Retinal pigment epithelial cell (primary cell): ENCODE data around the gene HSPA1A.
A peak's percentile ranks its signal among the peaks of the same experiment; 100 is the strongest.
"Not testable (repeated sequence)": the region's sequence is repeated elsewhere in the genome, so short reads cannot be mapped to it uniquely, and the experiment has no call there.

ENCODE experiments used
- DNase-seq: peaks from one replicate; pipeline ENCODE4 v3.0.0-alpha.2; 2010; ENCODE audit warnings: low read depth
- H3K4me3 ChIP-seq: 2 replicates; pipeline ENCODE4 v1.5.1; 2011; ENCODE audit warnings: mild to moderate bottlenecking, low read length, control low read depth, moderate library complexity
- CTCF ChIP-seq: conservative IDR thresholded peaks from 2 replicates; pipeline ENCODE4 v1.5.1; 2011; ENCODE audit warnings: low read depth, low read length, control low read depth, inconsistent platforms

Gene HSPA1A

GRCh38 chr6:31806470-31807272 is 8.7 kb upstream of the HSPA1A start, which contains the start of gene LSM2:
Gene LSM2, minus strand, starts transcription at chr6:31806966. Its CDS starts 209 bp downstream, at chr6:31806757.
- peak; percentile 84 for DNase-seq
- peak; percentile 25 for TF ChIP-seq CTCF
- H3K4me3 ChIP-seq = peak within 1 kb of the TSS; percentile 68

GRCh38 chr6:31808599-31808998 is 6.7 kb upstream of the HSPA1A start:
- DNase-seq, H3K4me3 ChIP-seq: not testable (repeated sequence)

- no peak for TF ChIP-seq CTCF
- no peak for DNase-seq
- H3K4me3 ChIP-seq = no peak overlapping the region
These were observed 3.7 kb upstream of the HSPA1A start for GRCh38 chr6:31811645-31812044.

GRCh38 chr6:31813465-31813849 is 1.9 kb upstream of the HSPA1A start:
- H3K4me3 ChIP-seq = peak overlapping the region; percentile 32
- no peak for DNase-seq
- TF ChIP-seq CTCF = no peak

GRCh38 chr6:31814677-31815024 is 692 bp upstream of the HSPA1A start:
- peak; percentile 97 for DNase-seq
- no peak for TF ChIP-seq CTCF
- H3K4me3 ChIP-seq = peak overlapping the region; percentile 58

GRCh38 chr6:31817133-31817928 is 2.0 kb downstream of the HSPA1A start:
- DNase-seq = not testable (repeated sequence)
- H3K4me3 ChIP-seq = peak overlapping the region; percentile 23

- peak overlapping the region; percentile 23 for H3K4me3 ChIP-seq
These were observed 2.7 kb downstream of the HSPA1A start for GRCh38 chr6:31817929-31818511.

GRCh38 chr6:31819871-31820299 is 4.5 kb downstream of the HSPA1A start:
- TF ChIP-seq CTCF = no peak
- H3K4me3 ChIP-seq = no peak overlapping the region
- no peak for DNase-seq

More at GRCh38 chr6:31817929-31818511, 2.7 kb downstream of the HSPA1A start:
- not testable (repeated sequence) for DNase-seq

- H3K4me3 ChIP-seq, DNase-seq: not testable (repeated sequence)
These were observed 5.1 kb downstream of the HSPA1A start for GRCh38 chr6:31820399-31820798.
